Lung (tissue), 12 donors: ENCODE data around the gene P3H4. TPM values are rescaled to one million over a fixed set of nuclear protein-coding genes. Genes with fewer than 3 reads are reported as not detected.

Experiments
- ATAC-seq: fragments of 200-7000 bp; cut with Tn5 transposase; one replicate; pipeline ENCODE4 v1.9.1; 2020; ENCODE audit warnings: moderate number of reproducible peaks; ENCODE audit not compliant: insufficient read depth, low FRiP score
- DNase-seq, 3 donors: peaks; one replicate each; pipeline ENCODE4 v3.0.0-alpha.2; 2013 to 2017
- H3K27ac ChIP-seq, 2 donors: one replicate each; pipeline ENCODE4 v1.5.1; 2013; ENCODE audit warnings: mild to moderate bottlenecking in 2 of 2, moderate library complexity in 2 of 2, control low read depth in 1 of 2, inconsistent platforms in 1 of 2, low read depth in 1 of 2, low read length in 1 of 2
- H3K27me3 ChIP-seq, 3 donors: one replicate each; pipeline ENCODE4 v1.5.1; 2013; ENCODE audit warnings: low read length in 2 of 3; ENCODE audit not compliant: control insufficient read depth in 3 of 3, insufficient read depth in 3 of 3
- H3K36me3 ChIP-seq, 4 donors: one replicate each; pipeline ENCODE4 v1.5.1; 2013; ENCODE audit warnings: low read length in 4 of 4, mild to moderate bottlenecking in 1 of 4, moderate library complexity in 1 of 4; ENCODE audit not compliant: control insufficient read depth in 4 of 4, insufficient read depth in 4 of 4
- H3K4me1 ChIP-seq, 5 donors: one replicate each; pipeline ENCODE4 v1.5.1; 2013; ENCODE audit warnings: low read length in 5 of 5, mild to moderate bottlenecking in 2 of 5, moderate library complexity in 1 of 5; ENCODE audit not compliant: control insufficient read depth in 5 of 5, insufficient read depth in 5 of 5
- H3K4me3 ChIP-seq: one replicate; pipeline ENCODE4 v1.5.1; 2013; ENCODE audit warnings: mild to moderate bottlenecking, control low read depth, moderate library complexity
- H3K9ac ChIP-seq, 2 donors: one replicate each; pipeline ENCODE4 v1.5.1; 2013; ENCODE audit warnings: low read length in 2 of 2, control low read depth in 1 of 2; ENCODE audit not compliant: insufficient read depth in 1 of 2
- H3K9me3 ChIP-seq, 4 donors: one replicate each; pipeline ENCODE4 v1.5.1; 2013; ENCODE audit warnings: low read length in 3 of 4, mild to moderate bottlenecking in 1 of 4, moderate library complexity in 1 of 4; ENCODE audit not compliant: control insufficient read depth in 4 of 4, insufficient read depth in 3 of 4
- WGBS, 2 donors: extraction: QIAGEN DNeasy Blood & Tissue Kit; methylation state at CpG; one replicate each; pipeline ENCODE4 v1.1.7; 2013; 5-methylcytosine and 5-hydroxymethylcytosine counted together
- polyA plus RNA-seq, 2 donors: library from polyadenylated mRNA; stranded (reverse); fragments of 200-250 nt; gene quantifications; one replicate each; pipeline ENCODE4 v1.2.1, GENCODE V29; 2013
- total RNA-seq, 2 donors: library from RNA; depleted of rRNA in 1 of 2; stranded (reverse); fragments of >200 nt in 1 of 2; gene quantifications; one replicate each; pipeline ENCODE4 v1.2.1, GENCODE V29; 2014 to 2021
- TF ChIP-seq, protein P1 (sequence below): IDR thresholded peaks from 2 replicates; pipeline ENCODE4 v1.5.1; 2012; ENCODE audit warnings: mild to moderate bottlenecking; ENCODE audit errors: control extremely low read depth, extremely low read depth
- donor health status: control.
- donor health status: control.
- donor health status: Bipolar disorder and iron deficiency.
- donor health status: healthy.
- donor health status: DM: yes; HTN: yes; CAD: no.

Gene P3H4
- total and polyA plus RNA-seq, 4 donors, result 6.8 to 13.2 (median 11.0) TPM

DNA sequence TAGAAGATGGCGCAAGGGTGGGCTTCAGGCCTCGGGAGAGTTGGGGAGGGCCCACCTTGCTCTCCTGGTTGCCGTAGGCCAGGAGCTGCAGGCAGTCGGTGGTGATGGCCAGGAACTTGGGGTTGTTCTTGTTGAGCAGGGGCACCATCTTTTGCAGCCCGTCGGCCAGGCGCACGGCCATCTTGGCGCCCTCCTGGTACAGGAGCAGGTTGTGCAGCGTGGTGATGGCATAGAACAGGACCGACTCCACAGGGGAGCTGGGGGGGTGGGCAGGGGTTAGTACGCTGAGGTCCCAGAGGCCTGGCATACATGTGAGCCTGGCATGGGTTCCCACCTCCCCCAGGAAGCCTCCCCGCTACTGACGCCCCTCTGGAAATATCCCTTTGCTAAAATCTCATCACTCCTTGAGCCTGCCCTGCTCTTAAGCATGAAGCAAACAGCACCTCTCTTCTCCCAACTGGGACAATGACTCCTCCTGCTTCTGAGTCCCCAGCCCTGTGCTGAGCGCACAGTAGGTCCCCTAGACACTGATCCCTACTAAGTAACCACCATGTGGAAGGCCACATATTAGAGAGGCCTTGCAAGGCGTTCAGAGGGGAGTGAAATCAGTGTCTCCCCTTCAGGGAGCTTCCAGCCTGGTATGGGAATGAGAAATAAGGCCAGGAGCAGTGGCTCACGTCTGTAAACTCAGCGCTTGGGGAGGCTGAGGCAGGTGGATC is 44.3 kb downstream of the P3H4 start:
- Histone ChIP-seq H3K4me1 (peaks cover 0 to 7% (median 2%) of the 10 kb centered on the region in 5 donors), H3K9me3 (no peaks in the 10 kb centered on the region), H3K36me3 (peaks cover 13 to 65% (median 35%) of the 10 kb centered on the region in 4 donors), H3K27ac (no peak overlapping the region), H3K4me3 (no peak overlapping the region), H3K27me3 (no peaks in the 10 kb centered on the region), H3K9ac (no peak overlapping the region)
- ATAC-seq (no peak), DNase-seq (no peak)
- 94 to 96% methylated on average over 18 of the region's 18 CpGs for WGBS, 2 donors
- TF ChIP-seq, protein P1, sequence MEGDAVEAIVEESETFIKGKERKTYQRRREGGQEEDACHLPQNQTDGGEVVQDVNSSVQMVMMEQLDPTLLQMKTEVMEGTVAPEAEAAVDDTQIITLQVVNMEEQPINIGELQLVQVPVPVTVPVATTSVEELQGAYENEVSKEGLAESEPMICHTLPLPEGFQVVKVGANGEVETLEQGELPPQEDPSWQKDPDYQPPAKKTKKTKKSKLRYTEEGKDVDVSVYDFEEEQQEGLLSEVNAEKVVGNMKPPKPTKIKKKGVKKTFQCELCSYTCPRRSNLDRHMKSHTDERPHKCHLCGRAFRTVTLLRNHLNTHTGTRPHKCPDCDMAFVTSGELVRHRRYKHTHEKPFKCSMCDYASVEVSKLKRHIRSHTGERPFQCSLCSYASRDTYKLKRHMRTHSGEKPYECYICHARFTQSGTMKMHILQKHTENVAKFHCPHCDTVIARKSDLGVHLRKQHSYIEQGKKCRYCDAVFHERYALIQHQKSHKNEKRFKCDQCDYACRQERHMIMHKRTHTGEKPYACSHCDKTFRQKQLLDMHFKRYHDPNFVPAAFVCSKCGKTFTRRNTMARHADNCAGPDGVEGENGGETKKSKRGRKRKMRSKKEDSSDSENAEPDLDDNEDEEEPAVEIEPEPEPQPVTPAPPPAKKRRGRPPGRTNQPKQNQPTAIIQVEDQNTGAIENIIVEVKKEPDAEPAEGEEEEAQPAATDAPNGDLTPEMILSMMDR, result no peak

DNA sequence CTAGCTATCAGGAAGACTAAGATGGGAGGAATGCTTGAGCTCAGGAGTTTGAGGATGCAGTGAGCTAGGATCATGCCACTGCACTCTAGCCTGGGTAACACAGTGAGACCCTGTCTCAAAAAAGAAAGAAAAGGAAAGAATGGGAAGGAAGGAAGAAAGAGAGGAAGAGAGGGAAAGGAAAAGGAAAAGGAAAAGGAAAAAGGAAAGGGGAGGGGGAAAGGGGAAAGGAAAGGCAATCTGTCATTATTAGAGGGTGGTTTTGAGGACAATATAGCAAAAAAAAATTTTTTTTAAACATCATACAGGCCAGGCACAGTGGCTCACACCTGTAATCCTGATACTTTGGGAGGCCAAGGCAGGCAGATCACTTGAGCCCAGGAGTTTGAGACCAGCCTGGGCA is 45.6 kb downstream of the P3H4 start:
- H3K4me3 ChIP-seq, result no peak overlapping the region
- H3K9me3 ChIP-seq, result no peaks in the 10 kb centered on the region
- H3K27ac ChIP-seq, result no peak overlapping the region
- DNase-seq (no peak), ATAC-seq (no peak)
- TF ChIP-seq, protein P1, result no peak
- no peak overlapping the region for H3K9ac ChIP-seq
- H3K4me1 ChIP-seq, result no peaks in the 10 kb centered on the region
- H3K36me3 ChIP-seq, result peaks cover 9 to 58% (median 36%) of the 10 kb centered on the region in 4 donors
- no peaks in the 10 kb centered on the region for H3K27me3 ChIP-seq

DNA sequence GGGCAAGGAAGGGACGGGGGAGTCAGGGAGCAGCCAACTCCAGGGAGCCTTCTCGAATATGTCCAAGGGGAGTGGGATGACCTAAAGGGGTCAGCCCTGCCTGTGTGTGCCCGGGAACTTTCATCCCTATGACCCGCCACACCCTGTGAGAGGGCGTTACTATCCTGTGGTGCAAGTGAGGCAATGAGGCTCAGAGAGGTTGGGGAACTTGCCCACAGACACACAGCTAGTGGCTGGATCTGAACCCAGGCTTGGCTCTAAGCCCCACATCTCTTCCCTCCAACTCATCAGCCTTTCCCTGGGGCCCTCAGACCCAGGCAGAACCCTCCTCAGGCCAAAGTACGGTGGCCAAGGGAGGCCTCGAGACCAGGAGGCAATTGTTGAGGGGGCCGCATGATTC is 48.4 kb downstream of the P3H4 start:
- ATAC-seq, result no peak
- no peak for DNase-seq
- Histone ChIP-seq H3K9ac (no peak overlapping the region), H3K36me3 (peaks cover 12 to 53% (median 37%) of the 10 kb centered on the region in 4 donors), H3K4me1 (no peaks in the 10 kb centered on the region), H3K4me3 (no peak overlapping the region), H3K9me3 (no peaks in the 10 kb centered on the region), H3K27ac (no peak overlapping the region), H3K27me3 (no peaks in the 10 kb centered on the region)
- WGBS, 2 donors, result 92 to 95% methylated on average over 8 of the region's 8 CpGs
- TF ChIP-seq, protein P1, result no peak

DNA sequence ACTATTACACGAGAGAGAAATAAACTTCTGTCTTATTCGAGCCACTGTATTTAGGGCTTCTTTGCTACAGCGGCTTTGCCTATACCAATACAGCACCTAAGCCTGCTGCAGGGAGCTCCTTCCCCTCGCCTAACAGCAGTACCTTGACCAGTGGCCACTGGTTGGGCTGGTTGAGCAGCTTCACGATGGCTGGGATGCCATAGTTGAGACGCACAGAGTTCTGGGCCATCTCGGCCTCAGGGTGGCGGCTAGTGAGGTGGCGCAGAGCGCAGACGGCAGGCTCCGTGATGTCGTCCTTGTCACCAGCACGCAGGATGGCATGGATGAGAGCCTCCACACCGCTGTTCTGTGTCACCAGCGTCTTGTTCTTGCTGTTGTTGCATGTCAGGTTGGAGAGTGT is 48.9 kb downstream of the P3H4 start:
- H3K9me3 ChIP-seq, result no peaks in the 10 kb centered on the region
- TF ChIP-seq, protein P1, result no peak
- H3K9ac ChIP-seq, result no peak overlapping the region
- ATAC-seq, result no peak
- peaks cover 15 to 55% (median 39%) of the 10 kb centered on the region in 4 donors for H3K36me3 ChIP-seq
- no peaks in the 10 kb centered on the region for H3K4me1 ChIP-seq
- 95 to 97% methylated on average over 16 of the region's 16 CpGs for WGBS, 2 donors
- no peak overlapping the region for H3K27ac ChIP-seq
- H3K4me3 ChIP-seq, result no peak overlapping the region
- DNase-seq, result no peak
- H3K27me3 ChIP-seq, result no peaks in the 10 kb centered on the region
